ENCODE results near the gene NFIX. TPM values are rescaled to one million over a fixed set of nuclear protein-coding genes. Genes with fewer than 3 reads are reported as not detected.
"Not testable (repeated sequence)": the region's sequence is repeated elsewhere in the genome, so short reads cannot be mapped to it uniquely, and the experiment has no call there.

The NFIX gene
- total RNA-seq, 3 donors from 2014 or later (not counting 1 experiment from before 2014, with no cell fraction given), result 0.61 to 2.1 (median 1.3) TPM

DNA sequence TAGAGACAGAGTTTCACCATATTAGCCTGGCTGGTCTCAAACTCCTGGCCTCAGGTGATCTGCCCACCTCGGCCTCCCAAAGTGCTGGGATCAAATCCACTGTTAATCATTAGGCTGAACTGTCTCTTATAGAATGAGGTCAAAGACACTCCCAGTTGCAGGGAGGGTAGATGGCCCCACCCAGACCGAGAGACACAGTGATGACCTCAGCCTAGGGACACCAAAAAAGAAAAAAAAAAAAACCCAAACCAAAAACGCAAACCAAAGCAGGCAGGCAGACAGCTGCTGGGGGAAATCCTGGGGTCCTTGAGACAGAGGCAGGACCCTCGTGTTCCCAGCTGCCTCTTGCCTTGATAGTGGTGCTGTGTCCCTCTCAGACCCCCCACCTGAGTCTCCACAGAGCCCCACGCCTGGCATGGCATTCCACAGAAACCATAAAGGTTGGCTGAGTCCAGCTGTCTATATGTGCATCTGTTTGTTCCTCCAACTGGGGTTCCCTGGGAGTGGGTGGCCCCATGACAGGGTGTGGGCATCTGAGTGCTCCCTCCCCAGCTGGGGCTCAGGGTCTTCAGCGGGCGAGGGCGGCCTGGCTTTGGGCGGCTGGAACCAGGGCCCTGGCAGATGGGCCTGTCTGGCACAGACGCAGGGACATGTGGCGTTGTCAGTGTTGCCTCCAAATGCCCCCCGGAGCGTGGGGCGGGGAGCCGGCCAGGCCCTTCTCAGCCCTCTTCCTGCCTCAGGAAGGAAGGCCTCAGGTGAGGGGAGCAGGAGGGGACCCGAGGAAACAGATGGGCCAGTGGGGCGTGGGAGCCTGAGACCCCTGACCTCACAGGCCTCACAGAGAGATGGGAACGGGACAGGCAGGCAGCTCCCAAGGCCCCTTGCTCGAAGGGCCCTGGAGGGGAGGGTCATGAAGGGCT is 20.7 kb upstream of the NFIX start:
- H3K9me3 Mint-ChIP-seq, result no peaks in the 10 kb centered on the region
- peaks cover 6% of the 10 kb centered on the region in 2 donors for H3K4me1 Mint-ChIP-seq
- Histone ChIP-seq H3K27me3 (ENCODE audit: control insufficient read depth, insufficient read depth, low read length) (peaks cover 3% of the 10 kb centered on the region), H3K4me3 (ENCODE audit: low read length) (no peak overlapping the region), H3K9me3 (ENCODE audit: control insufficient read depth, insufficient read depth, low read length) (no peaks in the 10 kb centered on the region), H3K36me3 (ENCODE audit: control insufficient read depth, insufficient read depth, low read length) (no peaks in the 10 kb centered on the region), H3K27ac (ENCODE audit: low read length) (no peak overlapping the region), H3K4me1 (ENCODE audit: control insufficient read depth, insufficient read depth, low read length) (no peaks in the 10 kb centered on the region)
- TF ChIP-seq, protein P1, sequence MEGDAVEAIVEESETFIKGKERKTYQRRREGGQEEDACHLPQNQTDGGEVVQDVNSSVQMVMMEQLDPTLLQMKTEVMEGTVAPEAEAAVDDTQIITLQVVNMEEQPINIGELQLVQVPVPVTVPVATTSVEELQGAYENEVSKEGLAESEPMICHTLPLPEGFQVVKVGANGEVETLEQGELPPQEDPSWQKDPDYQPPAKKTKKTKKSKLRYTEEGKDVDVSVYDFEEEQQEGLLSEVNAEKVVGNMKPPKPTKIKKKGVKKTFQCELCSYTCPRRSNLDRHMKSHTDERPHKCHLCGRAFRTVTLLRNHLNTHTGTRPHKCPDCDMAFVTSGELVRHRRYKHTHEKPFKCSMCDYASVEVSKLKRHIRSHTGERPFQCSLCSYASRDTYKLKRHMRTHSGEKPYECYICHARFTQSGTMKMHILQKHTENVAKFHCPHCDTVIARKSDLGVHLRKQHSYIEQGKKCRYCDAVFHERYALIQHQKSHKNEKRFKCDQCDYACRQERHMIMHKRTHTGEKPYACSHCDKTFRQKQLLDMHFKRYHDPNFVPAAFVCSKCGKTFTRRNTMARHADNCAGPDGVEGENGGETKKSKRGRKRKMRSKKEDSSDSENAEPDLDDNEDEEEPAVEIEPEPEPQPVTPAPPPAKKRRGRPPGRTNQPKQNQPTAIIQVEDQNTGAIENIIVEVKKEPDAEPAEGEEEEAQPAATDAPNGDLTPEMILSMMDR (IDR thresholded peaks at IDR 0.05), result no peak
- 54% methylated on average over 19 of the region's 19 CpGs for WGBS (ENCODE audit: insufficient coverage)
- H3K4me3 Mint-ChIP-seq, result no peak overlapping the region
- H3K27me3 Mint-ChIP-seq (ENCODE audit: low read depth in 2 of 2), result peaks cover 8 to 9% of the 10 kb centered on the region in 2 donors
- DNase-seq (no peak), ATAC-seq (no peak)
- no peaks in the 10 kb centered on the region for H3K36me3 Mint-ChIP-seq
- intact Hi-C loops (cut with micrococcal nuclease), result no loop called here
- no peak overlapping the region for H3K27ac Mint-ChIP-seq

DNA sequence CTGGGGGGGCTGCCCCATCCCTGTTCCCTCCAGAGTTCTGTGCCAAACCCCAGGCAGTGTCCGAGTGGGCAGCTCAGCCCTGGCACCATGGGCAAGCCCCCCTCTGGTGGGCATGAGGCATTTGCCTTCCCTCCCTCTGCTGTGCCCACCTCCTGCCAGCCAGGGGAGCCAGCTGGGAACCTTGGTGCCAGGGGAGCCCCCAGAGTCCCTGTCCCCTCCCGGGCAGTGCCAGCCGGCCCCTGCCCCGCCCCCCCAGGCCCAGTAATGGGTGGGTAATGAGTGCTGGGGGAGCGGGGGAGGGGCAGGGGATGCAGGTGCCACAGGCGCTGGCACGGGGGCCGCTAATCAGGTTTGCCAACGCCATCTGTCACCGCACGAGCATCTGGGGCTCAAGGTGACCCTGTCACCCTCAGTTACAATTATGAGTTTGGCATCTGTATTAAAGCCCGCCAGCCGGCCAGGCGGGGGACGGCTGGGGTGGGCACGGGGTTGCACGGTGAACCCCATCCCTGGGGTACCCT is 20.0 kb upstream of the NFIX start:
- Histone ChIP-seq H3K27me3 (ENCODE audit: control insufficient read depth, insufficient read depth, low read length) (peaks cover 3% of the 10 kb centered on the region), H3K36me3 (ENCODE audit: control insufficient read depth, insufficient read depth, low read length) (no peaks in the 10 kb centered on the region), H3K9me3 (ENCODE audit: control insufficient read depth, insufficient read depth, low read length) (no peaks in the 10 kb centered on the region), H3K4me3 (ENCODE audit: low read length) (no peak overlapping the region), H3K4me1 (ENCODE audit: control insufficient read depth, insufficient read depth, low read length) (no peaks in the 10 kb centered on the region), H3K27ac (ENCODE audit: low read length) (no peak overlapping the region)
- Mint-ChIP-seq H3K4me1 (peaks cover 6% of the 10 kb centered on the region in 2 donors), H3K4me3 (no peak overlapping the region), H3K9me3 (no peaks in the 10 kb centered on the region), H3K27ac (no peak overlapping the region), H3K36me3 (no peaks in the 10 kb centered on the region), H3K27me3 (ENCODE audit: low read depth in 2 of 2) (peaks cover 8 to 9% of the 10 kb centered on the region in 2 donors)
- ATAC-seq (no peak), DNase-seq (no peak)
- TF ChIP-seq, protein P1 (IDR thresholded peaks at IDR 0.05), result no peak
- 71% methylated on average over 17 of the region's 17 CpGs for WGBS (ENCODE audit: insufficient coverage)
- intact Hi-C loops (cut with micrococcal nuclease), result no loop called here

DNA sequence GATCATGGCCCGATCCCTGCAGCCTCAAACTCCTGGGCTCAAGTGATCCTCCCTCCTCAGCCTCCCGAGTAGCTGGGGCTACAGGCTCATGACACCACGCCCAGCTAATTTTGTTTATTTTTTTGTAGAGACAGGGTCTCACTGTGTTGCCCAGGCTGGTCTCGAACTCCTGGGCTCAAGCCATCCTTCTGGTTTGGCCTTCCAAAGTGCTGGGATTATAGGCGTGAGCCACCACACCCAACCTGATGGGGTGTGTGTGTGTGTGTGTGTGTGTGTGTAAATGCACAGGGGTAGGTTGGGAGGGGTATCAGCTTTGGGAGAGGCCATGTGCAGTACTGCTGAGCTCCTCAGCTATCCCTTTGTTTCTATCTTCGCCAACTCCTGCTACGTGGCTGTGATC is 19.2 kb upstream of the NFIX start:
- WGBS (ENCODE audit: insufficient coverage), result 91% methylated on average over 7 of the region's 7 CpGs
- H3K4me1 ChIP-seq (ENCODE audit: control insufficient read depth, insufficient read depth, low read length), result not testable (repeated sequence)

DNA sequence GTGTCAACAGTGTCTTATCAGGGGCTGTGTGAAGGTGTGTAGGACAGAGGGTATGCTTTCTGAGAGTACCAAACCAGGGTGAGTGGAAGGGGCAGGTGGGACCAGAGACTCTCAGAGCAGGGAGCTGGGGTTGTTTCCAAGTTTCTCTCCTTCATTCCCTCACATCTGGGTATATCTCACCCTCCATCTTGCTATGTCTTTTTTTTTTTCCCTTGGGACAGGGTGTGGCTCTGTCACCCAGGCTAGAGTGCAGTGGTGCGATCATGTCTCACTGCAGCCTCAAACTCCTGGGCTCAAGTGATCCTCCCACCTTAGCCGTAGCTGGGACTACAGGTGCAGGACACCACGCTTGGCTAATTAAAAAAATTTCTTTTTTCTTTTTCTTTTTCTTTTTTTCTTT is 15.3 kb upstream of the NFIX start:
- Mint-ChIP-seq H3K27me3 (ENCODE audit: low read depth in 2 of 2) (peaks cover 8 to 9% of the 10 kb centered on the region in 2 donors), H3K36me3 (no peaks in the 10 kb centered on the region), H3K9me3 (no peaks in the 10 kb centered on the region), H3K27ac (no peak overlapping the region), H3K4me1 (peaks cover 6% of the 10 kb centered on the region in 2 donors), H3K4me3 (no peak overlapping the region)
- Histone ChIP-seq H3K4me1 (ENCODE audit: control insufficient read depth, insufficient read depth, low read length) (peaks cover 21% of the 10 kb centered on the region), H3K9me3 (ENCODE audit: control insufficient read depth, insufficient read depth, low read length) (no peaks in the 10 kb centered on the region), H3K27ac (ENCODE audit: low read length) (no peak overlapping the region), H3K4me3 (ENCODE audit: low read length) (no peak overlapping the region), H3K36me3 (ENCODE audit: control insufficient read depth, insufficient read depth, low read length) (no peaks in the 10 kb centered on the region), H3K27me3 (ENCODE audit: control insufficient read depth, insufficient read depth, low read length) (peaks cover 10% of the 10 kb centered on the region)
- TF ChIP-seq, protein P1 (IDR thresholded peaks at IDR 0.05), result no peak
- WGBS (ENCODE audit: insufficient coverage), result 65% methylated on average over 3 of the region's 3 CpGs
- DNase-seq (no peak), ATAC-seq (no peak)
- intact Hi-C loops (cut with micrococcal nuclease), result no loop called here

More for the DNA sequence above, 19.2 kb upstream of the NFIX start:
- H3K4me3 Mint-ChIP-seq; H3K9me3 ChIP-seq (ENCODE audit: control insufficient read depth, insufficient read depth, low read length); H3K4me3 ChIP-seq (ENCODE audit: low read length); H3K9me3 Mint-ChIP-seq; intact Hi-C loops (cut with micrococcal nuclease); H3K4me1 Mint-ChIP-seq; DNase-seq; H3K36me3 ChIP-seq (ENCODE audit: control insufficient read depth, insufficient read depth, low read length); H3K27ac Mint-ChIP-seq; H3K27ac ChIP-seq (ENCODE audit: low read length); H3K27me3 Mint-ChIP-seq (ENCODE audit: low read depth in 2 of 2); H3K36me3 Mint-ChIP-seq; H3K27me3 ChIP-seq (ENCODE audit: control insufficient read depth, insufficient read depth, low read length); ATAC-seq: not testable (repeated sequence)

All from natural killer cell (primary cell).